GDM1 (cell line): Measurements from ENCODE around the gene ANGPTL7.

Source experiments
- DNase-seq: peaks from one replicate; lab custom pipeline; 2025; lab: John Stamatoyannopoulos, UW

ANGPTL7 gene

DNA sequence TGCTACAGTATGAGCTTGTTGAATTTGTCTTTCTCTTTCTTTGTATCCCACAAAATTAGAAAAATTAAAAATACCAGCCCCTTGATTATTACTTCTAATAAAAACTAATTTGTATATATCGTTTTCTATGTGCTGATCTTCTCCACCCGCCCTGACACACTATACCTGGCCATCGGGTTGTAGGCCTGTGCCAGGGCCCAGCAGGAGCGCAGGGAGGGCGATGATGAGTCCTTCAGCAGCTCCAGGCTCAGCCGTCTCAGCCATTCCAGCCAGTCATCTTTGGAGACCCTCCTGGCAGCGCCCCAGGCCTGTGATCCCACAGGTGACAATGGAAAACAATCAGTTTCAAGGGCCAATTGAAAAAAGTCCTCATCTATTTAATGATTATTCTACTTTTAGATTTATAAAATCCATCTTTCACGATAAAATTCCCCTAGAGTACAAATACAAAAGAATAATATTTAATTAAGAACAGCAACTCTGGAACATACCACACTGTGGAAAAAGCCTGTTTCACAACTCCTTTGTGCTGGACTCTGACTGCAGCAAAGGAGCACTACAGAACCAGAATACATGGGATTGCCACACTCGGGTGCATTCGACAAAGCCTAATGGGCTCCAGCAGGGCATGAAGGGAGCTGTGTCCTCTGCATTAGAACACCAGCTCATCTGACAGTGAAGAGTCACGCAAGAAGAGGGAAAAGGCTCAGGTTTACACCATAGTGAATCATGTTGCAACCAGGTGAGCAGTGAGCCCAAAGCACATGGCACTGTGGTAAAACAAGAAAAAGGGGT is 15.4 kb downstream of the ANGPTL7 start:
- no peak for DNase-seq

DNA sequence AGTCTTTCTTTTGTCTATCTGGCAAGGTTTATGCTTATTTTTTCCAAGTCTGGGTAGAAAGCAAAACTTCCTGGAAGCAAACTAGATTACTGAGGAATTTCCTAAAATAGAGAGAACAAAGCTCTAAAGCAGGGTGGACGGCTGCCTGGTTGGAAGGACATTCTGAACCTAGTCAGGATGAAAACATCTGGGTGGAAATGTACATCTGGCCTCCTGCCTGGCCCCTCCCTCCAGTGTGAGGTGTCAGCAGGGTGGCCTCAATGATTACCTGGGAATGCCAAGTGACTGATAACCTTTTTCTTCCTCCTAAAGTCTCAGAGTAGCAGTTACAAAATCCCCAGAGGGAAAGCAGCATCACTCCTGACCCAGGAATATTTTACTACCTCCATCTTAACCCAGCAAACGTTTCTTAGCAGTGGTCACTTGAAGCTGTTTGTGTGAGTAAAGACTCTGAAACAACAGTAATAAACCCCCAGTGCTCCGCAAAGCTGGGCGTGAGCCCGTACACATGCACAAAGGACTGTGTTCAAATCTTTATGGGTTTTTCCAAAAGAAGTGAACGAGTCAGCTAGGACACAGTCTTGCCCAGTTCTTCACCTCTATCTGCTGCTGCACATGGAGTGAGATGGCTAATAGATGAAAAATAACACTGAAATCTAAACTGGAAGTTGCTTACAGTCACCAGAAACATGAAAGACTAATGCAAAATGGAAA is 18.9 kb downstream of the ANGPTL7 start:
- DNase-seq, result no peak

- DNase-seq, result no peak
These were observed 22.3 kb downstream of the ANGPTL7 start for GRCh38 chr1:11211461-11211860.

GRCh38 chr1:11211925-11212587 is 22.9 kb downstream of the ANGPTL7 start:
- DNase-seq, result no peak

DNA sequence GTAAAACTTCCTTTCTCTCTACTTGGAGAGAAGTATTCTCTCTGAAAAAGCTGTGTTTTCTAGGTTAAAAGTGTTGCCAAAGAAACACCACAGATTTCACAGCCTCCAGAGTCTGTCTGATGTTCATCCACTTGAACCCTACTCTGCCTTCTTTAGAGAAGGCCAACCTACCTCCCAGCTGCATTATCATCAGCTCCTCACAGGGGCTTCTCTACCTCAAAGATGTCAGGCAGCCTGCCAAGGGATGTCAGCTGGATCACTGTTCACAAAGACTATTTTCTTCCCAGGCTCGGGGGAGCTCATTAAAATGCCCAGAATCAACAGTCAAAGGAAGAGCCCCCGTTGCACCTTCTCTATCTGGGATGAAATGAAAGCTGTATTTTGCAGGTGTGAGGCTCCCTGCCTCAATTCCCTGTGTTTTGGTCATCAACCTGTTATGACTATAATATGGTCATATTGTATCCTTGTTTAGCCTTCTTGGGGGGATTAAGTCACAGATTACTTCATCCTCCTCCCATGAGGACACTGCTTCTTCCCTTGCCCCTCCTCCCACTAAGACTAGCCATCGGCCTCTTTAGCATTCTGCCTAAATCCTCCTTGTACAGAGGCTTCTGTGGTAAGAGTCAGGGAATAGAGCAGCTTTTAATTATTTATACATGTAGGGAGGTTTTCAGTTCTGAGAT is 25.7 kb downstream of the ANGPTL7 start:
- DNase-seq, result no peak

DNA sequence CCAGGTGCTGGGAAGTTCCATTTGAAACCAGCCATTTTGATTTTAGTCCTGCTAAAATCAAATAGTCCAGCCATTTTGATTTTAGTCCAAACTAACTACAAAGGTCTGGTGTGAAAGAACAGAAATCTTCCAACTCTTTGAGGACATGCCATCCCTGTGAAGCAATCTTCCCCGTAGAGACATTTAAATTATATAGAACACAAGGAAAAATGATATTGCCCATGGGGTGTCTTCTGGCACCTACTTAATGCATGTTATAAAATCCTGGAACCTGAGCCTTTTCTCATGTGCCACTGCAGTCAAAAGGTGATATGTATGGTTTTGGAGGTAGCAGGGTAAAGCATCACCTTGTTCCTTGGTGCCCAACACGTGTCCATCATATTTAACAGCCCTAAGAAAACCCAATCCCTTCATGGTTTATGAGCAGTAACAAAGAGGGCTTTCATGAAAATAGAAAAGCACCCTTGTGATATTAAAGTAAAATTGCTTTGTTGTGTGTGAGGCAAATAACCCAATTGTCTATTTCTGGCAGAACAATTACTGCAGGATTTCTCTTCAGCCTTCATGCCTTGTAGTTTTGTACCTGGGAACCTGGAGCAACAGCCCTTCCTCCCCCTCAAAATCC is 26.3 kb downstream of the ANGPTL7 start:
- DNase-seq, result no peak

DNA sequence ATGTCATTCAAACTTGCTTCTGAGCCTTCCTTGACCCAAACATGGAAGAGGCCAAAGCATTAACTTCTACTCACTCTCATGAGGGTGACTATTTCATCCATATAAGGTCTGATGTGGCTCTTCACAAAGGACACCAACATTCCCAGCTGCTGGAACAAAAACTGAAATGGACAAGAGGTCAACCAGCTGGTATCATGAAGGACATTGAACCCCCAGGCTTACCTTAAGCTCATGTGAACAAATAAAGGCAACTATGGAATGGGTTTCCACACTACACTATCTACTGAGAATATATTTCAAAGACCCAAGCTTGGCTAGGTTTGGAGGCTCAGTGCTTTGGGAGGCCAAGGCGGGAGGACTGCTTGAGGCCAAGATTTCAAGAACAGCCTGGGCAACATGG is 26.9 kb downstream of the ANGPTL7 start:
- no peak for DNase-seq

- no peak for DNase-seq
These were observed 38.2 kb downstream of the ANGPTL7 start for GRCh38 chr1:11227106-11228077.

DNA sequence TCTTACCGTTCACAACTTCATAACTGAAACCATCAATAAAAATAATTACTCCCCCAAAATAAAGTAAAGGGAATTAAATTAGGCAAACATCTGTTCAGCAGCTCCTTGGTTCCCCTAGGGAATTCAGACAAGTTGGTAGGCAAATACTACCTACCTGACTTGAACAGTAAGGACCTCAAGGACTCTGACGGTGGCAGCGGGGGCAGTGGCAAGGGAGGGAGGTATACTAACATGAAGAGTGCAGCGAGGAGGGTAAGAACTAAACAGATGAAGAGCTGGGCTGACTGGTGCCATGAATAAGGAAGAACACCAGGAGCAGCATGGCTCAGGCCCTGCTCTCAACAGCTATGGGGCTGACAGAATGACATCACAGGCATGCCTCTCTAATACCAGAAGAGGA is 40.0 kb downstream of the ANGPTL7 start:
- DNase-seq, result no peak

GRCh38 chr1:11233208-11233607 is 44.1 kb downstream of the ANGPTL7 start:
- no peak for DNase-seq

- no peak for DNase-seq
These were observed 48.2 kb downstream of the ANGPTL7 start for GRCh38 chr1:11237356-11237755.

GRCh38 chr1:11238311-11238710 is 49.2 kb downstream of the ANGPTL7 start:
- DNase-seq, result no peak

DNA sequence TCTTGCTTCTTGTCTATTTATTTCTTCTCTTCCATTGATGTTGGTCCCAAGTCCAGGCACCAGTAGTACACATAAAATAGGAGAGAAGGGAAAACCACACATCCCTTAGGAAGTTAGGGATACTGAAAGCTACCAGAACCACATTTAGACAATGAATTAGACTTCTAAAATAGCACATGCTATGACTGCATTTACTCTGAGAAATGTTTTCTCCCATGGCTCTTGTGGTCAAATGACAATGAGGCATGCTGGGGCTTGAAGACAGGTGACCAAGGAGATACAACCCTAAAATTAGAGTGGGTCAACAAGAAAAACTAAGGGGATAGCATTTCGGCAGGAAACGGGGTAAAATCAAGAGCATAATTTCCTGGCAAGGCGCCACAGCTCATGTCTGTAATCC is 56.1 kb downstream of the ANGPTL7 start:
- DNase-seq, result no peak
